ENCODE results near the gene IQCH. TPM values are rescaled to one million over a fixed set of nuclear protein-coding genes. Genes with fewer than 3 reads are reported as not detected.

Gene IQCH
- total and polyA plus RNA-seq, 2 donors (not counting 1 experiment from before 2014, with no cell fraction given), result 1.7 to 5.0 TPM

DNA sequence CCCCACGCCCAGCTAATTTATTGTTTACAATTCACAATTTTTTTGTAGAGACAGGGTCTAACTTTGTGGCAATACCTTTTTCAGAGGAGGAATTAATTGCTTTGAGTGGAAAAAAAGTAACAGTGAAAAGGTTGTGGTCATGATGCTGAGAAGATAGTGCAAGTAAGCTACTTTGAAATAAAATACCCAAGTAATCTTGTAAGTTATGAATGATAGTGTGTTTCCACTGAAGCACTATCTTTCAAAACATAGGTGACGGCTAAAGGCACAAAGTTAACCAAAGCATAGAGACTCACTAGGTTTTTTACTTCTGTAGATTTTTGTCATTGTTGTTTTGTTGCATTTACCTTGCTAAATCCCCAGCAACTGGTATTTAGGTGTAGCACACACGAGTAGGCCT, 165.1 kb downstream of the IQCH start:
- Histone ChIP-seq H3K4me2 (ENCODE audit: extremely low read depth, insufficient read depth, low read length) (no peak overlapping the region), H3K27ac (ENCODE audit: insufficient read depth, low read length) (no peak overlapping the region), H2AFZ (ENCODE audit: low read length) (no peak overlapping the region), H3K79me2 (ENCODE audit: control insufficient read depth, insufficient read depth, low read length) (no peaks in the 10 kb centered on the region), H3K9me3 (ENCODE audit: control insufficient read depth, insufficient read depth, low read depth, low read length) (no peaks in the 10 kb centered on the region), H4K20me1 (ENCODE audit: control insufficient read depth, extremely low read depth, insufficient read depth, low read length) (no peaks in the 10 kb centered on the region), H3K36me3 (ENCODE audit: control insufficient read depth, insufficient read depth, low read length) (no peaks in the 10 kb centered on the region), H3K4me1 (ENCODE audit: control insufficient read depth, extremely low read depth, insufficient read depth, low read length) (no peaks in the 10 kb centered on the region), H3K27me3 (ENCODE audit: control insufficient read depth, insufficient read depth, low read length) (no peaks in the 10 kb centered on the region), H3K4me3 (replicated peaks in 1 of 4; ENCODE audit: control extremely low read depth in 1 of 4, insufficient read depth in 1 of 4, low read depth in 3 of 4, low read length in 4 of 4) (no peak overlapping the region), H3K9ac (ENCODE audit: insufficient read depth, low read length) (no peak overlapping the region)
- no peak for DNase-seq (ENCODE audit: low read depth in 2 of 2)
- TF ChIP-seq EZH2 (IDR thresholded peaks at IDR 0.05; ENCODE audit: low read length, missing control alignments), result no peak
- TF ChIP-seq, protein P1, sequence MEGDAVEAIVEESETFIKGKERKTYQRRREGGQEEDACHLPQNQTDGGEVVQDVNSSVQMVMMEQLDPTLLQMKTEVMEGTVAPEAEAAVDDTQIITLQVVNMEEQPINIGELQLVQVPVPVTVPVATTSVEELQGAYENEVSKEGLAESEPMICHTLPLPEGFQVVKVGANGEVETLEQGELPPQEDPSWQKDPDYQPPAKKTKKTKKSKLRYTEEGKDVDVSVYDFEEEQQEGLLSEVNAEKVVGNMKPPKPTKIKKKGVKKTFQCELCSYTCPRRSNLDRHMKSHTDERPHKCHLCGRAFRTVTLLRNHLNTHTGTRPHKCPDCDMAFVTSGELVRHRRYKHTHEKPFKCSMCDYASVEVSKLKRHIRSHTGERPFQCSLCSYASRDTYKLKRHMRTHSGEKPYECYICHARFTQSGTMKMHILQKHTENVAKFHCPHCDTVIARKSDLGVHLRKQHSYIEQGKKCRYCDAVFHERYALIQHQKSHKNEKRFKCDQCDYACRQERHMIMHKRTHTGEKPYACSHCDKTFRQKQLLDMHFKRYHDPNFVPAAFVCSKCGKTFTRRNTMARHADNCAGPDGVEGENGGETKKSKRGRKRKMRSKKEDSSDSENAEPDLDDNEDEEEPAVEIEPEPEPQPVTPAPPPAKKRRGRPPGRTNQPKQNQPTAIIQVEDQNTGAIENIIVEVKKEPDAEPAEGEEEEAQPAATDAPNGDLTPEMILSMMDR (conservative IDR thresholded peaks at IDR 0.05 in 1 of 2, IDR thresholded peaks at IDR 0.05 in 1 of 2; ENCODE audit: low read depth in 1 of 2, low read length in 2 of 2), result no peak

DNA sequence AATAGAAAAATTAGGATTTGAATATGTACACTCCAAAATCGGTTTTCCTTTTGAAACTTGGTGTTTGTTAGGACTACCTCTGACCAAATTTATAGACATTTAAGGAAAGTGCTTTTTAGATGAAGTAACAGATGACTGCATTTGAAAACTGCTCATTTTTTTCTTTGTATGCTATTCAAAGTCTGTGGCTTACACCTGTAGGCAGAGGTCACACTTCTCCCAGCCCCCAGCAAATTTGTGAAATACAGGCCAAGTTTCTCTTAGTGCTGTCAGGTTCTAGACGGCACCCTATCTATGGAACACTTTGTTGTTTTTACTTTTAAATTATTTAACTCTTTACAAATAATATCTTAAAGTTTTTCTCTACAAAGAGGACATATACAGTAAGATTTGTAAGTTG, 165.6 kb downstream of the IQCH start:
- Histone ChIP-seq H3K4me3 (replicated peaks in 1 of 4; ENCODE audit: control extremely low read depth in 1 of 4, insufficient read depth in 1 of 4, low read depth in 3 of 4, low read length in 4 of 4) (no peak overlapping the region), H3K27ac (ENCODE audit: insufficient read depth, low read length) (no peak overlapping the region), H4K20me1 (ENCODE audit: control insufficient read depth, extremely low read depth, insufficient read depth, low read length) (no peaks in the 10 kb centered on the region), H3K36me3 (ENCODE audit: control insufficient read depth, insufficient read depth, low read length) (no peaks in the 10 kb centered on the region), H3K4me2 (ENCODE audit: extremely low read depth, insufficient read depth, low read length) (no peak overlapping the region), H3K9ac (ENCODE audit: insufficient read depth, low read length) (no peak overlapping the region), H3K27me3 (ENCODE audit: control insufficient read depth, insufficient read depth, low read length) (no peaks in the 10 kb centered on the region), H3K9me3 (ENCODE audit: control insufficient read depth, insufficient read depth, low read depth, low read length) (no peaks in the 10 kb centered on the region), H3K79me2 (ENCODE audit: control insufficient read depth, insufficient read depth, low read length) (no peaks in the 10 kb centered on the region), H2AFZ (ENCODE audit: low read length) (no peak overlapping the region), H3K4me1 (ENCODE audit: control insufficient read depth, extremely low read depth, insufficient read depth, low read length) (no peaks in the 10 kb centered on the region)
- TF ChIP-seq, protein P1 (conservative IDR thresholded peaks at IDR 0.05 in 1 of 2, IDR thresholded peaks at IDR 0.05 in 1 of 2; ENCODE audit: low read depth in 1 of 2, low read length in 2 of 2), result no peak
- TF ChIP-seq EZH2 (IDR thresholded peaks at IDR 0.05; ENCODE audit: low read length, missing control alignments), result no peak
- DNase-seq (ENCODE audit: low read depth in 2 of 2), result no peak

DNA sequence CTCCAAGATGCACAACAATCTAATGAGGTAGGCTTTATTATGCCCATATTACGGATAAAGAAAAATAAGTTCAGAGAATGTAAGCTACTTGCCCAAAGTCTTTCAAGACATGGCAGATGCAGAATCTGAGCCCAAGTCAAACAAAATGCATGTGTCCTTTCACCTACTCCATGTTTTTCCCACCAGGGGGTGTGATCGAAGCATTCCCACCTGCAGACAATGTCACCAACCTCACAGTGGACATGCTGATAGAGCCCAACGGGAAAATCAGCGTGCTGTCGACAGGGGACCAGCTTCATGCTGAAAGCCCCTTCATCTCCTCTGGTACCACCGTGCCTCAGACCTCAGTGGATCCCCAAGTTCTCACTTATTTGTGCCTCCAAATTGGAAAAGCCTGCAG, 166.5 kb downstream of the IQCH start:
- no peak overlapping the region for H3K9ac ChIP-seq (ENCODE audit: insufficient read depth, low read length)
- TF ChIP-seq, protein P1 (conservative IDR thresholded peaks at IDR 0.05 in 1 of 2, IDR thresholded peaks at IDR 0.05 in 1 of 2; ENCODE audit: low read depth in 1 of 2, low read length in 2 of 2), result no peak
- TF ChIP-seq EZH2 (IDR thresholded peaks at IDR 0.05; ENCODE audit: low read length, missing control alignments), result no peak

More for the DNA sequence above, 166.5 kb downstream of the IQCH start:
- Histone ChIP-seq H3K9me3 (ENCODE audit: control insufficient read depth, insufficient read depth, low read depth, low read length) (no peaks in the 10 kb centered on the region), H3K4me1 (ENCODE audit: control insufficient read depth, extremely low read depth, insufficient read depth, low read length) (no peaks in the 10 kb centered on the region), H3K27ac (ENCODE audit: insufficient read depth, low read length) (no peak overlapping the region), H3K27me3 (ENCODE audit: control insufficient read depth, insufficient read depth, low read length) (no peaks in the 10 kb centered on the region), H3K4me2 (ENCODE audit: extremely low read depth, insufficient read depth, low read length) (no peak overlapping the region), H3K79me2 (ENCODE audit: control insufficient read depth, insufficient read depth, low read length) (no peaks in the 10 kb centered on the region), H3K36me3 (ENCODE audit: control insufficient read depth, insufficient read depth, low read length) (no peaks in the 10 kb centered on the region), H2AFZ (ENCODE audit: low read length) (no peak overlapping the region), H4K20me1 (ENCODE audit: control insufficient read depth, extremely low read depth, insufficient read depth, low read length) (no peaks in the 10 kb centered on the region), H3K4me3 (replicated peaks in 1 of 4; ENCODE audit: control extremely low read depth in 1 of 4, insufficient read depth in 1 of 4, low read depth in 3 of 4, low read length in 4 of 4) (no peak overlapping the region)
- DNase-seq (ENCODE audit: low read depth in 2 of 2), result no peak
